Loucy (cell line): ENCODE measurements around the gene MMAB.

Experiments
- H2AFZ ChIP-seq: fragments of 200-600 bp; sonication (generic); 2 replicates; pipeline ENCODE4 v1.6.0; 2016; ENCODE audit warnings: antibody characterized with exemption, mild to moderate bottlenecking, low read length, moderate library complexity
- H3F3A ChIP-seq: fragments of 200-600 bp; 2 replicates; pipeline ENCODE4 v1.6.0; 2016; ENCODE audit warnings: antibody characterized with exemption, low read depth, mild to moderate bottlenecking
- H3K27me3 ChIP-seq: fragments of 200-600 bp; sonication (generic); 2 replicates; pipeline ENCODE4 v1.6.1; 2014; ENCODE audit warnings: low read length, mild to moderate bottlenecking; ENCODE audit not compliant: insufficient read depth, poor library complexity, severe bottlenecking
- H3K36me3 ChIP-seq: fragments of 200-600 bp; sonication (generic); 2 replicates; pipeline ENCODE4 v1.6.1; 2016; ENCODE audit warnings: low read length; ENCODE audit not compliant: insufficient read depth
- H3K4me1 ChIP-seq: fragments of 200-600 bp; sonication (generic); 2 replicates; pipeline ENCODE4 v1.5.1; 2014; ENCODE audit warnings: low read length, mild to moderate bottlenecking; ENCODE audit not compliant: insufficient read depth, poor library complexity, severe bottlenecking
- H3K4me2 ChIP-seq: fragments of 200-600 bp; sonication (generic); 2 replicates; pipeline ENCODE4 v1.6.0; 2014; ENCODE audit warnings: antibody characterized with exemption, low read length, low read depth, mild to moderate bottlenecking; ENCODE audit not compliant: poor library complexity, severe bottlenecking
- H3K4me3 ChIP-seq: fragments of 200-600 bp; sonication (generic); 2 replicates; pipeline ENCODE4 v1.5.1; 2014; ENCODE audit warnings: low read length, mild to moderate bottlenecking, mixed read lengths; ENCODE audit not compliant: poor library complexity, severe bottlenecking
- H3K79me2 ChIP-seq: fragments of 200-600 bp; sonication (generic); 2 replicates; pipeline ENCODE4 v1.6.1; 2014; ENCODE audit warnings: low read length; ENCODE audit not compliant: insufficient read depth
- H3K9ac ChIP-seq: fragments of 200-600 bp; sonication (generic); 2 replicates; pipeline ENCODE4 v1.6.0; 2014; ENCODE audit warnings: mild to moderate bottlenecking, low read depth, low read length, moderate library complexity; ENCODE audit not compliant: poor library complexity, severe bottlenecking
- H3K9me2 ChIP-seq: fragments of 200-600 bp; sonication (generic); replicated peaks from 2 replicates; pipeline ENCODE4 v1.6.1; 2016; ENCODE audit warnings: low read depth, low read length, mixed read lengths
- H3K9me3 ChIP-seq: fragments of 200-600 bp; sonication (generic); 2 replicates; pipeline ENCODE4 v1.6.1; 2014; ENCODE audit warnings: mild to moderate bottlenecking, antibody characterized with exemption, low read length, low read depth; ENCODE audit not compliant: insufficient read depth
- H4K20me1 ChIP-seq: fragments of 200-600 bp; sonication (generic); 2 replicates; pipeline ENCODE4 v1.6.0; 2014; ENCODE audit warnings: antibody characterized with exemption, low read length, mild to moderate bottlenecking; ENCODE audit not compliant: insufficient read depth, poor library complexity, severe bottlenecking
- CTCF ChIP-seq: fragments of 200-600 bp; sonication (generic); conservative IDR thresholded peaks from 2 replicates; pipeline ENCODE4 v1.5.1; 2014; ENCODE audit warnings: mild to moderate bottlenecking, antibody characterized with exemption, low read length
- EZH2phosphoT487 ChIP-seq: fragments of 200-600 bp; IDR thresholded peaks from 2 replicates; pipeline ENCODE4 v1.6.1; 2018; ENCODE audit warnings: antibody characterized with exemption, mild to moderate bottlenecking, moderate library complexity, borderline replicate concordance

Gene MMAB

GRCh38 chr12:109512608-109513007, 60.7 kb downstream of the MMAB start:
- no peak for TF ChIP-seq EZH2phosphoT487
- Histone ChIP-seq H3K9ac (no peak overlapping the region), H3K4me2 (no peak overlapping the region), H3K4me1 (no peaks in the 10 kb centered on the region), H4K20me1 (no peaks in the 10 kb centered on the region), H3F3A (no peaks in the 10 kb centered on the region), H3K4me3 (no peak overlapping the region), H3K36me3 (peaks cover 39% of the 10 kb centered on the region; the same call in 1 of the 2 replicates), H3K9me2 (no peaks in the 10 kb centered on the region), H3K27me3 (no peaks in the 10 kb centered on the region), H2AFZ (no peak overlapping the region), H3K9me3 (no peaks in the 10 kb centered on the region), H3K79me2 (no peaks in the 10 kb centered on the region)

- H3K36me3 ChIP-seq = peaks cover 34% of the 10 kb centered on the region; the same call in 1 of the 2 replicates
- TF ChIP-seq CTCF = no peak
- no peak for TF ChIP-seq EZH2phosphoT487
Measured at GRCh38 chr12:109510196-109510595, 63.1 kb downstream of the MMAB start.

GRCh38 chr12:109504068-109504467, 69.2 kb downstream of the MMAB start:
- Histone ChIP-seq H3K4me1 (no peaks in the 10 kb centered on the region), H3K4me2 (no peak overlapping the region), H4K20me1 (no peaks in the 10 kb centered on the region), H3K27me3 (no peaks in the 10 kb centered on the region), H2AFZ (no peak overlapping the region), H3K79me2 (no peaks in the 10 kb centered on the region), H3K4me3 (no peak overlapping the region), H3K9me2 (no peaks in the 10 kb centered on the region), H3F3A (no peaks in the 10 kb centered on the region), H3K9ac (no peak overlapping the region), H3K9me3 (no peaks in the 10 kb centered on the region), H3K36me3 (peaks cover 36% of the 10 kb centered on the region; the same call in 1 of the 2 replicates)
- TF ChIP-seq EZH2phosphoT487 = no peak
- no peak for TF ChIP-seq CTCF

More at GRCh38 chr12:109510196-109510595, 63.1 kb downstream of the MMAB start:
- Histone ChIP-seq H4K20me1 (no peaks in the 10 kb centered on the region), H3K9ac (no peak overlapping the region), H3K79me2 (no peaks in the 10 kb centered on the region), H2AFZ (no peak overlapping the region), H3K4me1 (no peaks in the 10 kb centered on the region), H3K4me2 (no peak overlapping the region), H3F3A (no peaks in the 10 kb centered on the region), H3K4me3 (no peak overlapping the region), H3K9me3 (no peaks in the 10 kb centered on the region), H3K9me2 (no peaks in the 10 kb centered on the region), H3K27me3 (no peaks in the 10 kb centered on the region)
